ENCODE results near the gene PIGBOS1. TPM values are rescaled to one million over a fixed set of nuclear protein-coding genes. Genes with fewer than 3 reads are reported as not detected.
"Not testable (repeated sequence)": the region's sequence is repeated elsewhere in the genome, so short reads cannot be mapped to it uniquely, and the experiment has no call there.

PIGBOS1 gene
- total RNA-seq, 1 donor from 2014 or later = 12.3 TPM

DNA sequence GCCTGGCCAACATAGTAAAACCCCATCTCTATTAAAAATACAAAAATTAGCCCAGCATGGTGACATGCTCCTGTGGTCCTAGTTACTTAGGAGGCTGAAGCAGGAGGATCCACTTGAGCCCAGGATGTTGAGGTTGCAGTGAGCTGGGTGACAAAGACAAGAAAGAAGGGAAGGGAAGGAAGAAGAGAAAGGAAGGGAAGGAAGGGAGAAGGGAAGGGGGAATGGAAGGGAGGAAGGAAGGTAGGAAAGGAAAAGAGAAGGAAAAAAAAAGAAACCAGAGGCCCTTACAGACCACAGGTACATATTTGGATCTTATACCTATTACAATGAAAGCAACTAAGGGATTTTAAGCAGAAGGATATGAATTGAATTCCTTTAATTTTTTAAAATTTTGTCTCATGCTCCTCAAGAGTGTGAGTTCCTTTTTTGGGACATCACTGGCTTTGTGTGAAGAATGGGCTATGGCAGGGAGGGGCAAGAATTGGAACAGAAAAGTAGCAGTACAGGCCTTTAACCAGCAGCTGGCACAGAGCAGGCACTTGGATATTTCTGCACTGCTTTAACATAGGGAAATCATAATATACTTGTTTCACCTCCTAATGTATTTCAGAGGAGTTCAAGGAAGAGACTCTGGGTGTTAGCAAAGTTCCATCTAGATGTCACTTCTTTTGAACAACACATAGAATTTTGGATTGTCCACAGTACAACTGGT is 37.2 kb downstream of the PIGBOS1 start:
- no peak overlapping the region for H3K4me3 Mint-ChIP-seq
- H3K4me1 Mint-ChIP-seq = no peaks in the 10 kb centered on the region
- H3K4me2 ChIP-seq = no peak overlapping the region
- H3K27me3 Mint-ChIP-seq (ENCODE audit: insufficient read depth, low read depth) = peaks cover 2% of the 10 kb centered on the region
- no peaks in the 10 kb centered on the region for H3F3A ChIP-seq (ENCODE audit: low read depth)
- no peaks in the 10 kb centered on the region for H3K36me3 Mint-ChIP-seq
- no peaks in the 10 kb centered on the region for H3K79me2 ChIP-seq (ENCODE audit: low read depth)
- no peaks in the 10 kb centered on the region for H3K36me3 ChIP-seq
- no peak overlapping the region for H3K27ac ChIP-seq
- no peak overlapping the region for H3K4me3 ChIP-seq
- no peak overlapping the region for H3K9ac ChIP-seq
- H2AFZ ChIP-seq (replicated peaks) = no peak overlapping the region
- no peaks in the 10 kb centered on the region for H3K9me3 Mint-ChIP-seq
- DNase-seq (ENCODE audit: low spot score) = no peak
- no peaks in the 10 kb centered on the region for H3K4me1 ChIP-seq
- TF ChIP-seq EZH2 (IDR thresholded peaks at IDR 0.05) (no peak), EZH2phosphoT487 (IDR thresholded peaks at IDR 0.05) (no peak), CTCF (IDR thresholded peaks at IDR 0.05) (no peak)
- no peaks in the 10 kb centered on the region for H4K20me1 ChIP-seq (ENCODE audit: low read depth)
- no peak overlapping the region for H3K27ac Mint-ChIP-seq
- no peaks in the 10 kb centered on the region for H3K9me3 ChIP-seq (ENCODE audit: low read depth)
- H3K27me3 ChIP-seq = no peaks in the 10 kb centered on the region

DNA sequence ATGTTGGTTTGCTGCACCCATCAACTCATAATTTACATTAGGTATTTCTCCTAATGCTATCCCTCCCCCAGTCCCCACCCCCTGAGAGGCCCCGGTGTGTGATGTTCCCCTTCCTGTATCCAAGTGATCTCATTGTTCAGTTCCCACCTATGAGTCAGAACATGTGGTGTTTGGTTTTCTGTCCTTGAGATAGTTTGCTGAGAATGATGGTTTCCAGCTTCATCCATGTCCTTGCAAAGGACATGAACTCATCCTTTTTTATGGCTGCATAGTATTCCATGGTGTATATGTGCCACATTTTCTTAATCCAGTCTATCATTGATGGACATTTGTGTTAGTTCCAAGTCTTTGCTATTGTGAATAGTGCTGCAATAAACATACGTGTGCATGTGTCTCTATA is 38.3 kb downstream of the PIGBOS1 start:
- H3K4me1 Mint-ChIP-seq; H3K27me3 Mint-ChIP-seq (ENCODE audit: insufficient read depth, low read depth); H3F3A ChIP-seq (ENCODE audit: low read depth); H3K27me3 ChIP-seq; H3K4me1 ChIP-seq; H3K79me2 ChIP-seq (ENCODE audit: low read depth); H3K36me3 ChIP-seq; H3K36me3 Mint-ChIP-seq; H3K4me3 ChIP-seq; H3K9ac ChIP-seq; H3K27ac ChIP-seq; H2AFZ ChIP-seq (replicated peaks); DNase-seq (ENCODE audit: low spot score); H4K20me1 ChIP-seq (ENCODE audit: low read depth); H3K4me3 Mint-ChIP-seq; H3K27ac Mint-ChIP-seq; H3K4me2 ChIP-seq; H3K9me3 ChIP-seq (ENCODE audit: low read depth); H3K9me3 Mint-ChIP-seq: not testable (repeated sequence)

DNA sequence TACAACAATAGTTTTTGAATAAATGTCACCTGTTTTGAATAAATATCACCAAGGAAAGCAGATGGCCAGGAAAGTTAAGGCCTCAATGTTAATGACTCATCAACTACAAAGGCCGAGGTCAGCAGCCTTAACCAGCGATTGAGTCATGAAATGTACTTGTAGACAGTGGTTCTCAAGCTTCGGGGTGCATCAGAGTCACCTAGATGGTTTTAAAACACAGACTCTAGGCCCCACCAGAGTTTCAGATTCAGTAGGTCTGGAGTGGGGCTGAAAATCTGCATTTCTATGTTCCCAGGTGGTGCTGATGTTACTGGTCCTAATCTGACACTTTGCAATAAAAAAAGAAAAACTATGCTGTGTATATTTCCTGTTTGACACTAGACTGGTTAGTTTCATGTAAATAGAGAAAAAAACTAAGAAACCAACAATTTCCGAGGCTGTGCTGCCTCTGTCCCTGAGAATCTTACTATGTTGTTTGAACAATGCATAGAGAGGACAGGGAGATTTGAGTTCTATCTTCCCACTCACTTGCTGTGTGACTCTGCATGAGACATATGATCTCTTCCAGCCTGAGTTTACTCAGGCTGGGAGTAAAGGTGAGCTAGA is 39.1 kb downstream of the PIGBOS1 start:
- Mint-ChIP-seq H3K4me3 (no peak overlapping the region), H3K36me3 (no peaks in the 10 kb centered on the region), H3K27me3 (ENCODE audit: insufficient read depth, low read depth) (no peaks in the 10 kb centered on the region), H3K27ac (no peak overlapping the region), H3K4me1 (no peaks in the 10 kb centered on the region), H3K9me3 (no peaks in the 10 kb centered on the region)
- no peak overlapping the region for H2AFZ ChIP-seq (replicated peaks)
- H3K4me3 ChIP-seq = no peak overlapping the region
- no peaks in the 10 kb centered on the region for H3K4me1 ChIP-seq
- H3K79me2 ChIP-seq (ENCODE audit: low read depth) = no peaks in the 10 kb centered on the region
- H3K9me3 ChIP-seq (ENCODE audit: low read depth) = no peaks in the 10 kb centered on the region
- H3F3A ChIP-seq (ENCODE audit: low read depth) = no peaks in the 10 kb centered on the region
- no peak for DNase-seq (ENCODE audit: low spot score)
- H4K20me1 ChIP-seq (ENCODE audit: low read depth) = no peaks in the 10 kb centered on the region
- no peak overlapping the region for H3K9ac ChIP-seq
- H3K27ac ChIP-seq = no peak overlapping the region
- H3K4me2 ChIP-seq = no peak overlapping the region
- H3K27me3 ChIP-seq = no peaks in the 10 kb centered on the region
- TF ChIP-seq EZH2phosphoT487 (IDR thresholded peaks at IDR 0.05) = no peak
- TF ChIP-seq EZH2 (IDR thresholded peaks at IDR 0.05) = no peak
- no peak for TF ChIP-seq CTCF (IDR thresholded peaks at IDR 0.05)
- H3K36me3 ChIP-seq = no peaks in the 10 kb centered on the region

DNA sequence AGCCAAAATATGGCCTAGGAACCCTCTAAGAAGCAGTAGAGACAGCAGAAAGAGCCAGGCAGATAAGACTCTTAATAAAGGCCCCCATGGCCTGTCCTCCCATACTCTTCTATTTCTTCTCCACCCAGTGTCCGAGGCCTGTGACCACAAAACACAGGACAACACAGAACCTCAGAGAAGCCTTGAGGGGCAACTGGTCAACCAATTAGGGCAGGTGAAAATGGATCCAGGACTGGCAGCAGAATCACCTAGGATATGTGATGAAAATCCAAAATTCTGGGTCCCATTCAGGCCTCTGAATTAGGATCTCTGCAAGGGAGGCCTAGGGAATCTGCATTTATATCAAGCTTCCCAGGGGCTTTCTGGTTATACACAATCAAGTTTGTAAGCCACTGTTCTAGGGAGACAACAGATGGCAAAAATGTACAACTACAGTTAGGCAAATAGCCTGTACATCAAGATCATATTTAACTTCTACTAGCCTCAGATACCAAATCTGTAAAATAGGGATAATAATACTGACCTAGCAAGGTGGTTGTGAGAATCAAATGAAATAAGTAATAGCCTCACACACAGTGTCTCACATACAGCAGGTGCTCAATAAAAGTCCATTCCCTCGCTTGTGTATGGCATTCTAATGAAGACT is 39.7 kb downstream of the PIGBOS1 start:
- H3K9ac ChIP-seq = no peak overlapping the region
- no peaks in the 10 kb centered on the region for H3K27me3 Mint-ChIP-seq (ENCODE audit: insufficient read depth, low read depth)
- no peaks in the 10 kb centered on the region for H3K9me3 Mint-ChIP-seq
- H3K79me2 ChIP-seq (ENCODE audit: low read depth) = no peaks in the 10 kb centered on the region
- DNase-seq (ENCODE audit: low spot score) = no peak
- H3K4me3 Mint-ChIP-seq = no peak overlapping the region
- no peaks in the 10 kb centered on the region for H4K20me1 ChIP-seq (ENCODE audit: low read depth)
- no peaks in the 10 kb centered on the region for H3F3A ChIP-seq (ENCODE audit: low read depth)
- H3K4me2 ChIP-seq = no peak overlapping the region
- H3K27ac Mint-ChIP-seq = no peak overlapping the region
- no peaks in the 10 kb centered on the region for H3K36me3 ChIP-seq
- H3K4me1 ChIP-seq = no peaks in the 10 kb centered on the region
- no peaks in the 10 kb centered on the region for H3K9me3 ChIP-seq (ENCODE audit: low read depth)
- TF ChIP-seq EZH2phosphoT487 (IDR thresholded peaks at IDR 0.05) = no peak
- TF ChIP-seq CTCF (IDR thresholded peaks at IDR 0.05) = no peak
- no peak for TF ChIP-seq EZH2 (IDR thresholded peaks at IDR 0.05)
- H3K36me3 Mint-ChIP-seq = no peaks in the 10 kb centered on the region
- no peak overlapping the region for H3K27ac ChIP-seq
- H3K4me3 ChIP-seq = no peak overlapping the region
- no peak overlapping the region for H2AFZ ChIP-seq (replicated peaks)
- no peaks in the 10 kb centered on the region for H3K4me1 Mint-ChIP-seq
- no peaks in the 10 kb centered on the region for H3K27me3 ChIP-seq

Data from neural progenitor cell (in vitro differentiated cells).